Hepatocyte (in vitro differentiated cells): ENCODE data around the gene PRR5. TPM values are rescaled to one million over a fixed set of nuclear protein-coding genes. Genes with fewer than 3 reads are reported as not detected.

Source experiments
- DNase-seq: peaks from one replicate; pipeline ENCODE4 v3.0.0-alpha.2; 2016; ENCODE audit warnings: low spot score
- H2AFZ ChIP-seq: fragments of 200-600 bp; sonication (generic); 2 replicates; pipeline ENCODE4 v1.6.0; 2016; ENCODE audit warnings: antibody characterized with exemption, mild to moderate bottlenecking
- H3K27ac ChIP-seq: fragments of 200-600 bp; sonication (generic); 2 replicates; pipeline ENCODE4 v1.5.1; 2016; ENCODE audit warnings: mild to moderate bottlenecking
- H3K27me3 ChIP-seq: fragments of 200-600 bp; sonication (generic); 2 replicates; pipeline ENCODE4 v1.6.1; 2016
- H3K36me3 ChIP-seq: fragments of 200-600 bp; sonication (generic); replicated peaks from 2 replicates; pipeline ENCODE4 v1.5.1; 2016; ENCODE audit warnings: low read depth; ENCODE audit not compliant: insufficient read depth
- H3K4me1 ChIP-seq: fragments of 200-600 bp; sonication (generic); 2 replicates; pipeline ENCODE4 v1.5.1; 2016; ENCODE audit warnings: mild to moderate bottlenecking, moderate library complexity; ENCODE audit not compliant: insufficient read depth
- H3K4me2 ChIP-seq: fragments of 200-600 bp; sonication (generic); 2 replicates; pipeline ENCODE4 v1.6.0; 2016
- H3K4me3 ChIP-seq: fragments of 200-600 bp; sonication (generic); 2 replicates; pipeline ENCODE4 v1.5.1; 2016; ENCODE audit warnings: mild to moderate bottlenecking
- H3K79me2 ChIP-seq: fragments of 200-600 bp; sonication (generic); 2 replicates; pipeline ENCODE4 v1.6.0; 2017; ENCODE audit warnings: mild to moderate bottlenecking
- H3K9me2 ChIP-seq: fragments of 200-600 bp; sonication (generic); replicated peaks from 2 replicates; pipeline ENCODE4 v1.6.0; 2017; ENCODE audit warnings: mild to moderate bottlenecking; ENCODE audit not compliant: insufficient read depth
- H3K9me3 ChIP-seq: fragments of 200-600 bp; sonication (generic); 2 replicates; pipeline ENCODE4 v1.5.1; 2016; ENCODE audit warnings: low read depth, mild to moderate bottlenecking
- H4K20me1 ChIP-seq: fragments of 200-600 bp; sonication (generic); 2 replicates; pipeline ENCODE4 v1.6.0; 2016; ENCODE audit warnings: mild to moderate bottlenecking; ENCODE audit not compliant: insufficient read depth, poor library complexity, severe bottlenecking
- CTCF ChIP-seq: fragments of 200-600 bp; sonication (generic); IDR thresholded peaks from 2 replicates; pipeline ENCODE4 v1.5.1; 2016; ENCODE audit warnings: antibody characterized with exemption, mild to moderate bottlenecking; ENCODE audit not compliant: poor library complexity
- EZH2 ChIP-seq: fragments of 200-600 bp; sonication (generic); IDR thresholded peaks from 2 replicates; pipeline ENCODE4 v1.6.1; 2016; ENCODE audit warnings: antibody characterized with exemption, mild to moderate bottlenecking, borderline replicate concordance
- EZH2phosphoT487 ChIP-seq: fragments of 200-600 bp; sonication (generic); IDR thresholded peaks from one replicate; pipeline ENCODE4 v1.6.1; 2018; ENCODE audit warnings: antibody characterized with exemption, mild to moderate bottlenecking, low read depth, moderate library complexity; ENCODE audit not compliant: unreplicated experiment, severe bottlenecking
- WGBS: methylation state at CpG from one replicate; pipeline ENCODE4 v1.1.6; 2016; ENCODE audit warnings: low lambda C conversion rate; ENCODE audit errors: missing lambda C conversion rate; 5-methylcytosine and 5-hydroxymethylcytosine counted together
- polyA plus RNA-seq: library from polyadenylated mRNA; unstranded; fragments of >200 nt; fragmentation: Nextera tagmentation; extraction: Ambion mirVana; gene quantifications from 2 replicates; pipeline ENCODE4 v1.2.1, GENCODE V29; 2016
- total RNA-seq: library from RNA; depleted of rRNA; stranded (reverse); fragments of >200 nt; gene quantifications from 2 replicates; pipeline ENCODE4 v1.2.3, GENCODE V29; 2014

Gene PRR5
- total and polyA plus RNA-seq, 2 experiments from 2014 or later, result 44.2 to 84.9 TPM

DNA sequence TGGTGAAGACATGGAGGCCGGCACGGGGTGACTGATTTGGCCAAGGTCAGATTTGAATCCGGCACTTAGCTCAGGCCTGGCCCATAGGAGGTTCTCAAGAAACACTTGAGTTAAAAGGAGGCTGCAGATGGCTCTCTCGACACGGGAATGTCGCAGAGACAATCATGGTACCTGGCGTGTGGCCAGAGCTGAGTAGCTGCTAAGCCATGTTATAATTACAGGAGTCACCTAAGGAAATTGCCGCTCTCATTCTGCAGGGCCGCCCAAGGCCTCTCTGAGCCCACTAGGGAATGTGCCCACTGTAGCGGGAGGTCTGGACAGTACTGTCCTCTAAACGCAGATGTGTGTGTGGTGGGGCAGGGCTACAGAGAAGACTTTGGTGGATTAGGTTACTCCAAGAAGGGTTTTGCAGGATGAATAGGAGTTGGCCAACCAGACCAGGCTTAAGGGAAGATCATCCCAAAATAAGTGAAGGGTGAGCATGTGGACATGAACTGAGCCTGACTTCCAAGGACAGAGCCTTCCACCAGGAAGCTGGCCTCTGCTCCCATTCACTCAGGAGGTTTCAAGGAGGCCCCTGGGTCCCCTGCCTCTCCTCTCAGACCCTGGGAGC lies 19.3 kb upstream of the PRR5 start:
- Histone ChIP-seq H3K4me2 (no peak overlapping the region), H3K4me1 (peaks cover 34% of the 10 kb centered on the region), H3K27me3 (no peaks in the 10 kb centered on the region), H4K20me1 (peaks cover 12% of the 10 kb centered on the region), H3K36me3 (no peaks in the 10 kb centered on the region), H3K79me2 (peaks cover 69% of the 10 kb centered on the region), H3K27ac (no peak overlapping the region), H2AFZ (no peak overlapping the region), H3K9me2 (no peaks in the 10 kb centered on the region), H3K9me3 (no peaks in the 10 kb centered on the region), H3K4me3 (no peak overlapping the region)
- DNase-seq, result no peak
- TF ChIP-seq EZH2 (no peak), CTCF (no peak), EZH2phosphoT487 (no peak)
- WGBS, result 90% methylated on average over 11 of the region's 11 CpGs

DNA sequence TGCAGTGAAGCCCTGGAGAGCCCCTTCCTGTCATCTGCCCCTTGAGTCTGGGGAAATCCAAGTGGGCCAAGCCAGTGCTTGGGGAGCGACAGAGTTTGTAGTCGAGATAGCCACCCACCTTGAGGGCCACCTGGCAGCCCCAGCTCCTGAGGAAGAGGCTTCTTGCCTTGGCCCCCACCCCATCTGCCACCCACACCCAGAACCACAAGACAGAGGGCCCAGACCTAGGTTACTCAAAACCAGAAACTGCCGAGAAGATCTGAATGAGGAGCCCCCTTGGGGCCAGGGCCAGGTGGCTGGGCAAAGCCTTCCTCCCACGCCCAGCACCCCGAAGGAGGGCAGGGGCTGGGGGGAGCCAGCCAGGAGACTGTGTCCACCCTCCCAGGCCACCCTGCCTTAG lies 18.8 kb upstream of the PRR5 start:
- Histone ChIP-seq H3K4me1 (peaks cover 31% of the 10 kb centered on the region), H4K20me1 (peaks cover 10% of the 10 kb centered on the region), H2AFZ (no peak overlapping the region), H3K9me2 (no peaks in the 10 kb centered on the region), H3K4me2 (no peak overlapping the region), H3K79me2 (peaks cover 66% of the 10 kb centered on the region), H3K9me3 (no peaks in the 10 kb centered on the region), H3K36me3 (no peaks in the 10 kb centered on the region), H3K27ac (no peak overlapping the region), H3K27me3 (no peaks in the 10 kb centered on the region), H3K4me3 (no peak overlapping the region)
- 90% methylated on average over 5 of the region's 5 CpGs for WGBS
- TF ChIP-seq EZH2phosphoT487 (no peak), EZH2 (no peak), CTCF (no peak)
- DNase-seq, result no peak

GRCh38 chr22:44683881-44684280 lies 18.1 kb upstream of the PRR5 start:
- no peak overlapping the region for H3K4me2 ChIP-seq
- 96% methylated on average over 8 of the region's 8 CpGs for WGBS

More at GRCh38 chr22:44683881-44684280, 18.1 kb upstream of the PRR5 start:
- Histone ChIP-seq H3K9me3 (no peaks in the 10 kb centered on the region), H2AFZ (no peak overlapping the region), H3K4me1 (peaks cover 31% of the 10 kb centered on the region), H3K27ac (peak overlapping the region; percentile 79), H3K4me3 (no peak overlapping the region), H4K20me1 (peaks cover 10% of the 10 kb centered on the region), H3K27me3 (no peaks in the 10 kb centered on the region), H3K79me2 (peaks cover 65% of the 10 kb centered on the region), H3K36me3 (no peaks in the 10 kb centered on the region), H3K9me2 (no peaks in the 10 kb centered on the region)
- TF ChIP-seq CTCF, result no peak
- no peak for TF ChIP-seq EZH2phosphoT487
- no peak for TF ChIP-seq EZH2
- DNase-seq, result no peak
